ENCODE data around the gene CNPY2. TPM values are rescaled to one million over a fixed set of nuclear protein-coding genes. Genes with fewer than 3 reads are reported as not detected.

The CNPY2 gene
- 10 to 100 TPM; 26.8 to 61.0 (median 35.6) TPM for total RNA-seq
- 10 to 100 TPM; 64.2 to 67.3 TPM for polyA plus RNA-seq
- long read RNA-seq, donor 1, transcript CNPY2-201 (6 exons, 1,214 nt): major isoform, 19 of 23 reads
- long read RNA-seq, donor 1, partial matches to known transcripts: 0 of 23 reads
- long read RNA-seq, donor 1, other reads (novel, unspliced or antisense): 0 of 23 reads
- long read RNA-seq, donor 2, transcript CNPY2-201 (6 exons, 1,214 nt): major isoform, 14 of 26 reads
- long read RNA-seq, donor 2, partial matches to known transcripts: 1 of 26 reads
- long read RNA-seq, donor 2, other reads (novel, unspliced or antisense): 6 of 26 reads
- long read RNA-seq, donor 3, transcript CNPY2-201 (6 exons, 1,214 nt): major isoform, 13 of 20 reads
- long read RNA-seq, donor 3, partial matches to known transcripts: 1 of 20 reads
- long read RNA-seq, donor 3, other reads (novel, unspliced or antisense): 2 of 20 reads

- ATAC-seq (peak; percentile 93 to 96 (median 96)), DNase-seq (peak; percentile 95 to 97 (median 97))
- H3K36me3 ChIP-seq: peaks cover 0 to 72% (median 55%) of the 10 kb centered on the region in 9 donors
- H3K27me3 ChIP-seq: no peaks in the 10 kb centered on the region
- peaks cover 0 to 20% (median 13%) of the 10 kb centered on the region in 12 donors for H3K4me1 ChIP-seq
- no peaks in the 10 kb centered on the region for H3K9me3 ChIP-seq
- peak in 1 of 2 donors; percentile 80 for TF ChIP-seq POLR2A (IDR thresholded peaks at IDR 0.05)
- TF ChIP-seq CTCF (IDR thresholded peaks at IDR 0.05): peak in 8 of 12 donors; percentile 14 to 36 (median 24)
- H3K4me3 ChIP-seq: peak within 1 kb of the TSS; percentile 44 to 97 (median 88)
- H3K27ac ChIP-seq: peak within 1 kb of the TSS; percentile 84 to 99 (median 93)
- intact Hi-C loops (cut with DNase I): loop anchor here in 3 of 10 donors (1.0 to 10.0 kb wide), 5 partner anchors 44 to 199 kb away; partner anchors contain the start of genes SPRYD4 (in 2 of the 3), STAT2 (in 2 of the 3), ESYT1 (in 1 of the 3) and RPL41 (in 1 of the 3)
- WGBS, 4 donors: 0 to 1% (median 0%) methylated on average over 28 to 62 of the region's 62 CpGs
Measured at GRCh38 chr12:56315622-56316473, at the start of gene CNPY2. TSS of gene CNPY2 (minus strand) at chr12:56315988. CDS start at chr12:56315217, 771 bp downstream.

GRCh38 chr12:56362130-56363059 lies 46.6 kb upstream of the CNPY2 start, which contains the start of gene APOF:
TSS of gene APOF (minus strand) at chr12:56362857. CDS start at chr12:56362745, 112 bp downstream.
- TF ChIP-seq POLR2A (IDR thresholded peaks at IDR 0.05): no peak
- TF ChIP-seq CTCF (IDR thresholded peaks at IDR 0.05): no peak
- ATAC-seq (no peak), DNase-seq (no peak)
- no peak within 1 kb of the TSS for H3K27ac ChIP-seq
- H3K36me3 ChIP-seq: no peaks in the 10 kb centered on the region
- no peaks in the 10 kb centered on the region for H3K27me3 ChIP-seq
- no peak within 1 kb of the TSS for H3K4me3 ChIP-seq
- intact Hi-C loops (cut with DNase I): loop anchor here in 9 of 10 donors (5.0 to 10.0 kb wide), 6 partner anchors 82 to 102 kb away; partner anchors contain the start of genes TIMELESS (in 5 of the 9), MIP (in 2 of the 9) and SPRYD4 (in 1 of the 9)
- 92 to 94% (median 93%) methylated on average over 10 of the region's 10 CpGs for WGBS, 4 donors
- H3K4me1 ChIP-seq: peaks cover 0 to 29% (median 17%) of the 10 kb centered on the region in 12 donors
- no peaks in the 10 kb centered on the region for H3K9me3 ChIP-seq

GRCh38 chr12:56361487-56362129 lies 45.8 kb upstream of the CNPY2 start:
- Histone ChIP-seq H3K27me3 (no peaks in the 10 kb centered on the region), H3K27ac (no peak overlapping the region), H3K36me3 (peaks cover 0 to 3% (median under 1%) of the 10 kb centered on the region in 9 donors), H3K4me3 (no peak overlapping the region), H3K4me1 (peaks cover 0 to 34% (median 19%) of the 10 kb centered on the region in 12 donors), H3K9me3 (no peaks in the 10 kb centered on the region)
- TF ChIP-seq POLR2A (IDR thresholded peaks at IDR 0.05) (no peak), CTCF (IDR thresholded peaks at IDR 0.05) (no peak)
- 71 to 87% (median 80%) methylated on average over 7 to 8 of the region's 8 CpGs for WGBS, 4 donors
- intact Hi-C loops (cut with DNase I): loop anchor here in 9 of 10 donors (2.0 to 10.0 kb wide), 7 partner anchors 83 to 103 kb away; partner anchors contain the start of genes TIMELESS (in 6 of the 9), MIP (in 2 of the 9) and SPRYD4 (in 1 of the 9)
- ATAC-seq (no peak), DNase-seq (no peak)
